Natural killer cell (primary cell): Measurements from ENCODE around the gene PCDHA4. TPM values are rescaled to one million over a fixed set of nuclear protein-coding genes. Genes with fewer than 3 reads are reported as not detected.
"Not testable (repeated sequence)": the region's sequence is repeated elsewhere in the genome, so short reads cannot be mapped to it uniquely, and the experiment has no call there.

Experiments used
- ATAC-seq, 3 donors: fragments of 150-1000 bp in 2 of 3; fragments of 200-7000 bp in 1 of 3; cut with Tn5 transposase; 1 replicate in 1 of 3; 2 replicates in 2 of 3; pipeline ENCODE4 v1.10.0; 2021; ENCODE audit warnings: mild to moderate bottlenecking in 2 of 3, moderate library complexity in 2 of 3
- DNase-seq, 2 donors: peaks; one replicate each; pipeline versions ENCODE4 v3.0.0 to v3.0.0-alpha.2; 2013 to 2021; ENCODE audit warnings: mixed read lengths in 1 of 2
- H3K27ac ChIP-seq: one replicate; pipeline ENCODE4 v1.5.1; 2013; ENCODE audit warnings: mild to moderate bottlenecking, low read length
- H3K27me3 ChIP-seq: one replicate; pipeline ENCODE4 v1.6.1; 2013; ENCODE audit warnings: low read length; ENCODE audit not compliant: control insufficient read depth, insufficient read depth
- H3K36me3 ChIP-seq: one replicate; pipeline ENCODE4 v1.6.1; 2013; ENCODE audit warnings: low read length; ENCODE audit not compliant: control insufficient read depth, insufficient read depth
- H3K4me1 ChIP-seq: one replicate; pipeline ENCODE4 v1.6.1; 2013; ENCODE audit warnings: low read length; ENCODE audit not compliant: control insufficient read depth, insufficient read depth
- H3K4me3 ChIP-seq: one replicate; pipeline ENCODE4 v1.5.1; 2013; ENCODE audit warnings: low read length
- H3K9me3 ChIP-seq: one replicate; pipeline ENCODE4 v1.6.1; 2013; ENCODE audit warnings: low read length; ENCODE audit not compliant: control insufficient read depth, insufficient read depth
- H3K27ac Mint-ChIP-seq, 2 donors: one replicate each; pipeline ENCODE4 v1.8.0; 2022; ENCODE audit warnings: mild to moderate bottlenecking in 2 of 2, mixed read lengths in 2 of 2, moderate library complexity in 1 of 2
- H3K27me3 Mint-ChIP-seq, 2 donors: one replicate each; pipeline ENCODE4 v1.8.0; 2022; ENCODE audit warnings: low read depth in 2 of 2, mixed read lengths in 2 of 2
- H3K36me3 Mint-ChIP-seq: one replicate; pipeline ENCODE4 v1.8.0; 2022; ENCODE audit warnings: mixed read lengths
- H3K4me1 Mint-ChIP-seq, 2 donors: one replicate each; pipeline ENCODE4 v1.8.0; 2022; ENCODE audit warnings: mixed read lengths in 2 of 2
- H3K4me3 Mint-ChIP-seq: one replicate; pipeline ENCODE4 v1.8.0; 2022; ENCODE audit warnings: mild to moderate bottlenecking, moderate library complexity, mixed read lengths
- H3K9me3 Mint-ChIP-seq, 2 donors: one replicate each; pipeline ENCODE4 v1.8.0; 2022; ENCODE audit warnings: mixed read lengths in 2 of 2
- WGBS: methylation state at CpG from one replicate; pipeline ENCODE4 v1.1.7; 2013; ENCODE audit warnings: missing lambda C conversion rate; ENCODE audit not compliant: insufficient coverage; 5-methylcytosine and 5-hydroxymethylcytosine counted together
- intact Hi-C: fragments of 100-400 bp; cut with micrococcal nuclease; formaldehyde crosslinking; loops from one replicate; pipeline ENCODE4 v1.14.2; 2022
- total RNA-seq, 4 donors: library from RNA; stranded (reverse); fragments of 120-200 nt in 1 of 4; gene quantifications; one replicate each; pipeline versions ENCODE4 v1.2.3 to v1.2.4, GENCODE V29; 2013 to 2022
- TF ChIP-seq, protein P1 (sequence below): fragments of 200-600 bp; IDR thresholded peaks from one replicate; pipeline ENCODE4 v1.8.0; 2022; ENCODE audit warnings: antibody characterized with exemption

PCDHA4 gene
- total RNA-seq, 3 donors from 2014 or later (not counting 1 experiment from before 2014, with no cell fraction given): not detected

GRCh38 chr5:140802781-140803271 is 4.0 kb upstream of the PCDHA4 start:
- Histone ChIP-seq H3K27ac (no peak overlapping the region), H3K36me3 (no peaks in the 10 kb centered on the region), H3K4me1 (no peaks in the 10 kb centered on the region), H3K4me3 (no peak overlapping the region), H3K27me3 (peaks cover 9% of the 10 kb centered on the region), H3K9me3 (peaks cover 23% of the 10 kb centered on the region)
- DNase-seq (no peak), ATAC-seq (no peak)
- Mint-ChIP-seq H3K36me3 (peaks cover 5% of the 10 kb centered on the region), H3K9me3 (peaks cover 2 to 4% of the 10 kb centered on the region in 2 donors), H3K4me1 (no peaks in the 10 kb centered on the region), H3K27ac (no peak overlapping the region), H3K27me3 (peaks cover 6 to 7% of the 10 kb centered on the region in 2 donors), H3K4me3 (no peak overlapping the region)
- WGBS: 57% methylated on average over 53 of the region's 53 CpGs
- TF ChIP-seq, protein P1, sequence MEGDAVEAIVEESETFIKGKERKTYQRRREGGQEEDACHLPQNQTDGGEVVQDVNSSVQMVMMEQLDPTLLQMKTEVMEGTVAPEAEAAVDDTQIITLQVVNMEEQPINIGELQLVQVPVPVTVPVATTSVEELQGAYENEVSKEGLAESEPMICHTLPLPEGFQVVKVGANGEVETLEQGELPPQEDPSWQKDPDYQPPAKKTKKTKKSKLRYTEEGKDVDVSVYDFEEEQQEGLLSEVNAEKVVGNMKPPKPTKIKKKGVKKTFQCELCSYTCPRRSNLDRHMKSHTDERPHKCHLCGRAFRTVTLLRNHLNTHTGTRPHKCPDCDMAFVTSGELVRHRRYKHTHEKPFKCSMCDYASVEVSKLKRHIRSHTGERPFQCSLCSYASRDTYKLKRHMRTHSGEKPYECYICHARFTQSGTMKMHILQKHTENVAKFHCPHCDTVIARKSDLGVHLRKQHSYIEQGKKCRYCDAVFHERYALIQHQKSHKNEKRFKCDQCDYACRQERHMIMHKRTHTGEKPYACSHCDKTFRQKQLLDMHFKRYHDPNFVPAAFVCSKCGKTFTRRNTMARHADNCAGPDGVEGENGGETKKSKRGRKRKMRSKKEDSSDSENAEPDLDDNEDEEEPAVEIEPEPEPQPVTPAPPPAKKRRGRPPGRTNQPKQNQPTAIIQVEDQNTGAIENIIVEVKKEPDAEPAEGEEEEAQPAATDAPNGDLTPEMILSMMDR: no peak
- intact Hi-C loops: no loop called here

- H3K4me1 Mint-ChIP-seq, H3K27me3 Mint-ChIP-seq, H3K4me3 ChIP-seq, H3K27ac Mint-ChIP-seq, H3K9me3 Mint-ChIP-seq, H3K27me3 ChIP-seq, H3K4me3 Mint-ChIP-seq, ATAC-seq, DNase-seq, H3K27ac ChIP-seq, H3K4me1 ChIP-seq, H3K36me3 ChIP-seq, intact Hi-C loops: not testable (repeated sequence)
- H3K36me3 Mint-ChIP-seq: peaks cover 12% of the 10 kb centered on the region
- WGBS: 67% methylated on average over 62 of the region's 62 CpGs
- H3K9me3 ChIP-seq: peaks cover 10% of the 10 kb centered on the region
Measured at GRCh38 chr5:140808241-140808888, 1.5 kb downstream of the PCDHA4 start.

GRCh38 chr5:140808889-140809291 is 2.0 kb downstream of the PCDHA4 start:
- Histone ChIP-seq H3K4me3 (no peak overlapping the region), H3K27me3 (no peaks in the 10 kb centered on the region), H3K4me1 (no peaks in the 10 kb centered on the region), H3K27ac (no peak overlapping the region), H3K9me3 (peaks cover 10% of the 10 kb centered on the region), H3K36me3 (no peaks in the 10 kb centered on the region)
- ATAC-seq (no peak), DNase-seq (no peak)
- Mint-ChIP-seq H3K4me1 (no peaks in the 10 kb centered on the region), H3K9me3 (peaks cover 6 to 7% of the 10 kb centered on the region in 2 donors), H3K4me3 (no peak overlapping the region), H3K27me3 (peaks cover 5 to 6% of the 10 kb centered on the region in 2 donors), H3K36me3 (peaks cover 12% of the 10 kb centered on the region), H3K27ac (no peak overlapping the region)
- TF ChIP-seq, protein P1: no peak
- 71% methylated on average over 43 of the region's 43 CpGs for WGBS
- intact Hi-C loops: no loop called here

DNA sequence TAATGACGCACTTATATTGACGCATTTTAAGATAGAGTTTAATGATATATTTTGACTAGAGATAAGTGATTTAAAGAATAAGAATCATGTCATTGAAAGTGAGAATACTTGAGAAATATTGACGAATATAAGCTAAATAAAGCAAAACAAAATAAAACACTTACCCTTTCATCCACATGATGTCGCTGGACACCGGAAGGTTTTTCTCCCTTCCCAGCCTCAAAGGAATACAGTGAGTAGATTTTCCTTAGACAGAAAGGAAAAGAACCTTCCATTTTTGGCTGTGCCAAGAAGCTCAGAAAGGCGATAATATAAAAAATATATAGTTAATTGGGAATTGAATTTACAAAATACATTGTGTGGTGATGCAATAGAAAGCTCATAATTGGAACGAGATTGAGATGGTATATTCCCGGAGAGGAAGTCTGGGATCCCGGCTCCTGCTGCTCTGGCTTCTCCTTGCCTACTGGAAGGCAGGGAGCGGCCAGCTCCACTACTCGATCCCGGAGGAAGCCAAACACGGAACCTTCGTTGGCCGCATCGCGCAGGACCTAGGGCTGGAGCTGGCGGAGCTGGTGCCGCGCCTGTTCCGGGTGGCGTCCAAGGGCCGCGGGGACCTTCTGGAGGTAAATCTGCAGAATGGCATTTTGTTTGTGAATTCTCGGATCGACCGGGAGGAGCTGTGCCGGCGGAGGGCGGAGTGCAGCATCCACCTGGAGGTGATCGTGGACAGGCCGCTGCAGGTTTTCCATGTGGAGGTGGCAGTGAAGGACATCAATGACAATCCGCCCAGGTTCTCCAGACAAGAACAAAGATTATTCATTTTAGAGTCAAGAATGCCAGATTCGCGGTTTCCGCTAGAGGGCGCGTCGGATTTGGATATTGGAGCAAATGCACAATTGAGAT is 14.8 kb downstream of the PCDHA4 start, which contains the start of gene PCDHA5:
TSS of gene PCDHA5 (plus strand) at position 239 of the 906 bp plus-strand sequence.
- H3K27me3 Mint-ChIP-seq: peaks cover 6 to 7% of the 10 kb centered on the region in 2 donors
- peaks cover 2 to 4% of the 10 kb centered on the region in 2 donors for H3K9me3 Mint-ChIP-seq
- Histone ChIP-seq H3K27me3 (peaks cover 3% of the 10 kb centered on the region), H3K9me3 (peaks cover 12% of the 10 kb centered on the region), H3K36me3 (no peaks in the 10 kb centered on the region), H3K27ac (no peak within 1 kb of the TSS), H3K4me1 (no peaks in the 10 kb centered on the region), H3K4me3 (no peak within 1 kb of the TSS)
- intact Hi-C loops: no loop called here
- no peak for DNase-seq
- no peak within 1 kb of the TSS for H3K4me3 Mint-ChIP-seq
- TF ChIP-seq, protein P1: no peak
- no peaks in the 10 kb centered on the region for H3K36me3 Mint-ChIP-seq
- WGBS: 40% methylated on average over 34 of the region's 39 CpGs
- H3K27ac Mint-ChIP-seq: no peak within 1 kb of the TSS
- H3K4me1 Mint-ChIP-seq: no peaks in the 10 kb centered on the region
- ATAC-seq: no peak
